OCI-LY7 (cell line): Measurements from ENCODE around the gene RNF207. TPM values are rescaled to one million over a fixed set of nuclear protein-coding genes. Genes with fewer than 3 reads are reported as not detected.

Experiments
- BruUV-seq: library from RNA; stranded (reverse); fragments of 400-500 nt; replicated peaks from 2 replicates; lab custom pipeline; 2021; lab: Mats Ljungman, UMichigan
- CTCF ChIA-PET: fragments of 300-600 bp; sonication (Branson Sonifier 250); formaldehyde crosslinking; loops from one replicate; lab custom pipeline; 2022; ENCODE audit warnings: antibody characterized with exemption; ENCODE audit not compliant: unreplicated experiment; lab: Charles Lee
- POLR2A ChIA-PET: fragments of 300-600 bp; sonication (Branson Sonifier 250); formaldehyde crosslinking; loops from one replicate; lab custom pipeline; 2022; ENCODE audit warnings: antibody characterized with exemption; lab: Charles Lee
- DNase-seq: peaks from one replicate; pipeline ENCODE4 v3.0.0-alpha.2; 2015; ENCODE audit warnings: low spot score
- H2AFZ ChIP-seq: fragments of 200-600 bp; sonication (generic), shearing (Covaris generic); 2 replicates; pipeline ENCODE4 v1.6.1; 2014; ENCODE audit warnings: mild to moderate bottlenecking, antibody characterized with exemption, low read length, moderate library complexity
- H3K27ac ChIP-seq: fragments of 200-600 bp; sonication (generic); 2 replicates; pipeline ENCODE4 v1.5.1; 2014; ENCODE audit warnings: mixed run types, low read depth, mild to moderate bottlenecking, moderate library complexity, low read length, inconsistent platforms; ENCODE audit not compliant: poor library complexity, severe bottlenecking
- H3K36me3 ChIP-seq: fragments of 200-600 bp; sonication (generic); 2 replicates; pipeline ENCODE4 v1.6.1; 2014; ENCODE audit warnings: mild to moderate bottlenecking, antibody characterized with exemption, low read length, moderate library complexity, mixed read lengths; ENCODE audit not compliant: insufficient read depth
- H3K4me1 ChIP-seq: fragments of 200-600 bp; sonication (generic); 2 replicates; pipeline ENCODE4 v1.5.1; 2014; ENCODE audit warnings: mild to moderate bottlenecking, low read length; ENCODE audit not compliant: insufficient read depth, poor library complexity, severe bottlenecking
- H3K4me2 ChIP-seq: fragments of 200-600 bp; sonication (generic); 2 replicates; pipeline ENCODE4 v1.6.1; 2014; ENCODE audit warnings: mild to moderate bottlenecking, low read length
- H3K4me3 ChIP-seq: fragments of 200-600 bp; sonication (generic); 2 replicates; pipeline ENCODE4 v1.5.1; 2014; ENCODE audit warnings: mild to moderate bottlenecking, low read depth, low read length; ENCODE audit not compliant: poor library complexity, severe bottlenecking
- H3K79me2 ChIP-seq: fragments of 200-600 bp; sonication (generic); 2 replicates; pipeline ENCODE4 v1.6.1; 2016; ENCODE audit warnings: low read depth, mild to moderate bottlenecking, low read length, moderate library complexity, mixed read lengths; ENCODE audit not compliant: insufficient read depth
- H3K9me2 ChIP-seq: fragments of 200-600 bp; sonication (generic); 2 replicates; pipeline ENCODE4 v1.6.1; 2016; ENCODE audit warnings: mild to moderate bottlenecking, low read length, mixed read lengths; ENCODE audit not compliant: insufficient read depth
- H3K9me3 ChIP-seq: fragments of 200-600 bp; sonication (generic); 2 replicates; pipeline ENCODE4 v1.6.1; 2014; ENCODE audit warnings: mild to moderate bottlenecking, mixed run types, low read length, mixed read lengths
- H4K20me1 ChIP-seq: fragments of 200-600 bp; sonication (generic); 2 replicates; pipeline ENCODE4 v1.6.1; 2014; ENCODE audit warnings: mild to moderate bottlenecking, antibody characterized with exemption, low read length, moderate library complexity, mixed read lengths; ENCODE audit not compliant: insufficient read depth
- CTCF ChIP-seq: fragments of 200-600 bp; sonication (generic); conservative IDR thresholded peaks from 2 replicates; pipeline ENCODE4 v1.5.1; 2014; ENCODE audit warnings: mild to moderate bottlenecking, antibody characterized with exemption, low read length, moderate library complexity, mixed read lengths
- EZH2phosphoT487 ChIP-seq: fragments of 200-600 bp; sonication (generic); IDR thresholded peaks from 2 replicates; pipeline ENCODE4 v1.6.1; 2018; ENCODE audit warnings: low read depth, borderline replicate concordance, mild to moderate bottlenecking, mixed run types, antibody characterized with exemption, low read length, moderate library complexity, mixed read lengths
- intact Hi-C: fragments of 100-400 bp; cut with micrococcal nuclease; formaldehyde crosslinking; loops from one replicate; pipeline ENCODE4 v1.10.0; 2022; ENCODE audit not compliant: unreplicated experiment
- total RNA-seq, 2 experiments: library from RNA; depleted of rRNA in 1 of 2; stranded (reverse); fragments of >200 nt in 1 of 2; shearing (Covaris generic) in 1 of 2; gene quantifications; 2 replicates each; pipeline ENCODE4 v1.2.3, GENCODE V29; 2014 to 2022

The RNF207 gene
- total RNA-seq, 2 experiments from 2014 or later, result not detected

GRCh38 chr1:6180707-6181311 is 25.1 kb upstream of the RNF207 start:
- peaks cover 17% of the 10 kb centered on the region for H3K36me3 ChIP-seq
- no peak overlapping the region for H3K27ac ChIP-seq
- no peaks in the 10 kb centered on the region for H3K9me3 ChIP-seq
- DNase-seq, result no peak
- no peaks in the 10 kb centered on the region for H3K79me2 ChIP-seq
- no peak overlapping the region for H2AFZ ChIP-seq
- intact Hi-C loops, result no loop called here
- H4K20me1 ChIP-seq, result no peaks in the 10 kb centered on the region
- no peaks in the 10 kb centered on the region for H3K4me1 ChIP-seq
- ChIA-PET POLR2A (no interaction called here), CTCF (no interaction called here)
- H3K4me2 ChIP-seq, result no peak overlapping the region
- H3K4me3 ChIP-seq, result no peak overlapping the region
- no TSS peak for BruUV-seq
- TF ChIP-seq CTCF, result no peak
- TF ChIP-seq EZH2phosphoT487, result no peak
- H3K9me2 ChIP-seq, result no peaks in the 10 kb centered on the region

GRCh38 chr1:6181347-6181770 is 24.6 kb upstream of the RNF207 start:
- Histone ChIP-seq H2AFZ (no peak overlapping the region), H4K20me1 (no peaks in the 10 kb centered on the region), H3K9me3 (no peaks in the 10 kb centered on the region), H3K9me2 (no peaks in the 10 kb centered on the region), H3K4me1 (no peaks in the 10 kb centered on the region), H3K79me2 (no peaks in the 10 kb centered on the region), H3K27ac (no peak overlapping the region), H3K4me3 (no peak overlapping the region), H3K4me2 (no peak overlapping the region), H3K36me3 (peaks cover 21% of the 10 kb centered on the region)
- intact Hi-C loops, result no loop called here
- no peak for DNase-seq
- CTCF ChIA-PET, result no interaction called here
- TF ChIP-seq EZH2phosphoT487 (no peak), CTCF (no peak)
- POLR2A ChIA-PET, result no interaction called here
- no TSS peak for BruUV-seq

GRCh38 chr1:6183520-6183989 is 22.4 kb upstream of the RNF207 start:
- CTCF ChIA-PET, result no interaction called here
- Histone ChIP-seq H3K4me3 (no peak overlapping the region), H4K20me1 (0 out of 2 replicates have a peak, but pooled peaks cover 4% of the 10 kb centered on the region), H3K4me1 (no peaks in the 10 kb centered on the region), H3K36me3 (peaks cover 42% of the 10 kb centered on the region), H3K9me3 (no peaks in the 10 kb centered on the region), H3K27ac (no peak overlapping the region), H3K9me2 (no peaks in the 10 kb centered on the region), H3K79me2 (peaks cover 13% of the 10 kb centered on the region; the same call in 1 of the 2 replicates), H3K4me2 (no peak overlapping the region), H2AFZ (no peak overlapping the region)
- peak; percentile 15 for DNase-seq
- intact Hi-C loops, result no loop called here
- TF ChIP-seq CTCF (0 out of 2 replicates have a peak, but pooled peaks have one; percentile 26), EZH2phosphoT487 (no peak)
- POLR2A ChIA-PET, result no interaction called here
- BruUV-seq, result no TSS peak
